Measurements from ENCODE around the gene PON3. TPM values are rescaled to one million over a fixed set of nuclear protein-coding genes. Genes with fewer than 3 reads are reported as not detected.

Gene PON3
- total RNA-seq: 0.14 and 0.30 TPM in 2 replicates

GRCh38 chr7:95396136-95397032 is at the start of gene PON3:
TSS of gene PON3 (minus strand) at chr7:95396375. CDS start at chr7:95396350, 25 bp downstream.
- peak; percentile 17 for DNase-seq (ENCODE audit: low spot score)
- peaks cover 39% of the 10 kb centered on the region for H3K27me3 Mint-ChIP-seq (ENCODE audit: low read depth)
- H3K4me3 Mint-ChIP-seq (ENCODE audit: low read depth): peak within 1 kb of the TSS; percentile 61
- H3K9me3 Mint-ChIP-seq: no peaks in the 10 kb centered on the region
- H3K4me1 Mint-ChIP-seq (ENCODE audit: low read depth): peaks cover 6% of the 10 kb centered on the region
- H3K27ac Mint-ChIP-seq: no peak within 1 kb of the TSS
- intact Hi-C loops (cut with micrococcal nuclease): loop anchor here (2.0 to 5.0 kb wide), 2 partner anchors 36 to 80 kb away; no protein-coding TSS in a partner anchor
- no peaks in the 10 kb centered on the region for H3K36me3 Mint-ChIP-seq (ENCODE audit: low read depth)

GRCh38 chr7:95444796-95445195 is 48.6 kb upstream of the PON3 start:
- intact Hi-C loops (cut with micrococcal nuclease): no loop called here
- peaks cover 11% of the 10 kb centered on the region for H3K27me3 Mint-ChIP-seq (ENCODE audit: low read depth)
- H3K36me3 Mint-ChIP-seq (ENCODE audit: low read depth): no peaks in the 10 kb centered on the region
- no peak overlapping the region for H3K4me3 Mint-ChIP-seq (ENCODE audit: low read depth)
- no peak for DNase-seq (ENCODE audit: low spot score)
- no peaks in the 10 kb centered on the region for H3K9me3 Mint-ChIP-seq
- H3K4me1 Mint-ChIP-seq (ENCODE audit: low read depth): no peaks in the 10 kb centered on the region
- no peak overlapping the region for H3K27ac Mint-ChIP-seq

GRCh38 chr7:95441042-95441823 is 45.1 kb upstream of the PON3 start:
- Mint-ChIP-seq H3K36me3 (ENCODE audit: low read depth) (no peaks in the 10 kb centered on the region), H3K27ac (no peak overlapping the region), H3K4me1 (ENCODE audit: low read depth) (no peaks in the 10 kb centered on the region), H3K9me3 (no peaks in the 10 kb centered on the region), H3K27me3 (ENCODE audit: low read depth) (peaks cover 12% of the 10 kb centered on the region), H3K4me3 (ENCODE audit: low read depth) (no peak overlapping the region)
- intact Hi-C loops (cut with micrococcal nuclease): no loop called here
- DNase-seq (ENCODE audit: low spot score): no peak

- no peaks in the 10 kb centered on the region for H3K4me1 Mint-ChIP-seq (ENCODE audit: low read depth)
Measured at GRCh38 chr7:95440394-95441038, 44.3 kb upstream of the PON3 start.

GRCh38 chr7:95436407-95436806 is 40.2 kb upstream of the PON3 start:
- Mint-ChIP-seq H3K27me3 (ENCODE audit: low read depth) (peaks cover 8% of the 10 kb centered on the region), H3K9me3 (no peaks in the 10 kb centered on the region), H3K36me3 (ENCODE audit: low read depth) (peaks cover 6% of the 10 kb centered on the region), H3K4me3 (ENCODE audit: low read depth) (no peak overlapping the region), H3K4me1 (ENCODE audit: low read depth) (peaks cover 15% of the 10 kb centered on the region), H3K27ac (no peak overlapping the region)
- intact Hi-C loops (cut with micrococcal nuclease): no loop called here
- no peak for DNase-seq (ENCODE audit: low spot score)

More at GRCh38 chr7:95440394-95441038, 44.3 kb upstream of the PON3 start:
- no peak overlapping the region for H3K4me3 Mint-ChIP-seq (ENCODE audit: low read depth)
- no peak for DNase-seq (ENCODE audit: low spot score)
- H3K27ac Mint-ChIP-seq: no peak overlapping the region
- intact Hi-C loops (cut with micrococcal nuclease): no loop called here
- no peaks in the 10 kb centered on the region for H3K36me3 Mint-ChIP-seq (ENCODE audit: low read depth)
- H3K9me3 Mint-ChIP-seq: no peaks in the 10 kb centered on the region
- H3K27me3 Mint-ChIP-seq (ENCODE audit: low read depth): peaks cover 14% of the 10 kb centered on the region

- Mint-ChIP-seq H3K36me3 (ENCODE audit: low read depth) (peaks cover 6% of the 10 kb centered on the region), H3K27me3 (ENCODE audit: low read depth) (peaks cover 6% of the 10 kb centered on the region), H3K9me3 (no peaks in the 10 kb centered on the region), H3K4me3 (ENCODE audit: low read depth) (peak overlapping the region; percentile 82), H3K27ac (peak overlapping the region; percentile 77), H3K4me1 (ENCODE audit: low read depth) (peaks cover 15% of the 10 kb centered on the region)
- intact Hi-C loops (cut with micrococcal nuclease): loop anchor here (2.0 kb wide), 1 partner anchor 65 kb away; no protein-coding TSS in a partner anchor
- DNase-seq (ENCODE audit: low spot score): no peak
Measured at GRCh38 chr7:95435422-95435780, 39.2 kb upstream of the PON3 start.

- peaks cover 6% of the 10 kb centered on the region for H3K27me3 Mint-ChIP-seq (ENCODE audit: low read depth)
- intact Hi-C loops (cut with micrococcal nuclease): loop anchor here (2.0 to 5.0 kb wide), 2 partner anchors 37 to 66 kb away; partner anchors contain the start of gene PON3
- peaks cover 6% of the 10 kb centered on the region for H3K36me3 Mint-ChIP-seq (ENCODE audit: low read depth)
- peaks cover 15% of the 10 kb centered on the region for H3K4me1 Mint-ChIP-seq (ENCODE audit: low read depth)
- H3K9me3 Mint-ChIP-seq: no peaks in the 10 kb centered on the region
- peak within 1 kb of the TSS; percentile 82 for H3K4me3 Mint-ChIP-seq (ENCODE audit: low read depth)
- H3K27ac Mint-ChIP-seq: peak within 1 kb of the TSS; percentile 77
- DNase-seq (ENCODE audit: low spot score): peak; percentile 35
Measured at GRCh38 chr7:95434557-95435421, 38.6 kb upstream of the PON3 start, which contains the start of gene PON2. TSS of gene PON2 (minus strand) at chr7:95435028. CDS start at chr7:95434951, 77 bp downstream.

GRCh38 chr7:95433952-95434556 is 37.9 kb upstream of the PON3 start:
- intact Hi-C loops (cut with micrococcal nuclease): loop anchor here (2.0 to 5.0 kb wide), 2 partner anchors 37 to 67 kb away; partner anchors contain the start of gene PON3
- peaks cover 6% of the 10 kb centered on the region for H3K36me3 Mint-ChIP-seq (ENCODE audit: low read depth)
- peaks cover 15% of the 10 kb centered on the region for H3K4me1 Mint-ChIP-seq (ENCODE audit: low read depth)
- DNase-seq (ENCODE audit: low spot score): no peak
- no peaks in the 10 kb centered on the region for H3K9me3 Mint-ChIP-seq
- H3K27me3 Mint-ChIP-seq (ENCODE audit: low read depth): peaks cover 6% of the 10 kb centered on the region
- peak overlapping the region; percentile 72 for H3K4me3 Mint-ChIP-seq (ENCODE audit: low read depth)
- H3K27ac Mint-ChIP-seq: peak overlapping the region; percentile 63

GRCh38 chr7:95433129-95433528 is 37.0 kb upstream of the PON3 start:
- H3K27ac Mint-ChIP-seq: no peak overlapping the region
- H3K4me3 Mint-ChIP-seq (ENCODE audit: low read depth): no peak overlapping the region
- no peaks in the 10 kb centered on the region for H3K9me3 Mint-ChIP-seq
- intact Hi-C loops (cut with micrococcal nuclease): loop anchor here (5.0 kb wide), 1 partner anchor 36 kb away; the partner anchor contains the start of gene PON3
- peaks cover 6% of the 10 kb centered on the region for H3K27me3 Mint-ChIP-seq (ENCODE audit: low read depth)
- H3K36me3 Mint-ChIP-seq (ENCODE audit: low read depth): peaks cover 6% of the 10 kb centered on the region
- no peak for DNase-seq (ENCODE audit: low spot score)
- H3K4me1 Mint-ChIP-seq (ENCODE audit: low read depth): peaks cover 15% of the 10 kb centered on the region

GRCh38 chr7:95432606-95433005 is 36.4 kb upstream of the PON3 start:
- Mint-ChIP-seq H3K27me3 (ENCODE audit: low read depth) (peaks cover 6% of the 10 kb centered on the region), H3K27ac (no peak overlapping the region), H3K4me1 (ENCODE audit: low read depth) (peaks cover 15% of the 10 kb centered on the region), H3K4me3 (ENCODE audit: low read depth) (no peak overlapping the region), H3K36me3 (ENCODE audit: low read depth) (peaks cover 6% of the 10 kb centered on the region), H3K9me3 (no peaks in the 10 kb centered on the region)
- no peak for DNase-seq (ENCODE audit: low spot score)
- intact Hi-C loops (cut with micrococcal nuclease): loop anchor here (5.0 kb wide), 1 partner anchor 35 kb away; the partner anchor contains the start of gene PON3

- Mint-ChIP-seq H3K27me3 (ENCODE audit: low read depth) (peaks cover 2% of the 10 kb centered on the region), H3K4me1 (ENCODE audit: low read depth) (peaks cover 15% of the 10 kb centered on the region), H3K4me3 (ENCODE audit: low read depth) (no peak overlapping the region), H3K36me3 (ENCODE audit: low read depth) (peaks cover 6% of the 10 kb centered on the region), H3K27ac (no peak overlapping the region), H3K9me3 (no peaks in the 10 kb centered on the region)
- intact Hi-C loops (cut with micrococcal nuclease): loop anchor here (5.0 kb wide), 1 partner anchor 34 kb away; the partner anchor contains the start of gene PON3
- no peak for DNase-seq (ENCODE audit: low spot score)
Measured at GRCh38 chr7:95430864-95431263, 34.7 kb upstream of the PON3 start.

Measured in activated T-helper 2 cell treated with anti-CD3 and anti-CD28 coated beads, Interferon-gamma antibody, Interleukin-2, Interleukin-4, amounts not matched to agents 10 μg/mL and 5 μg/mL and 100 μg/mL, durations not matched to agents 14 hours and 24 hours and 36 hours (primary cell).